Pons (tissue), 1 donor: ENCODE measurements around the gene SCN1A.
"Not testable (repeated sequence)": the region's sequence is repeated elsewhere in the genome, so short reads cannot be mapped to it uniquely, and the experiment has no call there.

Source experiments
- DNase-seq: peaks from one replicate; pipeline ENCODE4 v3.0.0-alpha.2; 2016; ENCODE audit warnings: low spot score

The SCN1A gene

GRCh38 chr2:166135152-166135848, 7.5 kb upstream of the SCN1A start:
- DNase-seq: no peak

GRCh38 chr2:166134252-166135151, 6.7 kb upstream of the SCN1A start:
- no peak for DNase-seq

GRCh38 chr2:166133653-166134052, 5.8 kb upstream of the SCN1A start:
- DNase-seq: no peak

- no peak for DNase-seq
These were observed 311 bp upstream of the SCN1A start for GRCh38 chr2:166128156-166128505.

- no peak for DNase-seq
These were observed 1.7 kb downstream of the SCN1A start for GRCh38 chr2:166126007-166126639.

- DNase-seq: no peak
These were observed 2.3 kb downstream of the SCN1A start for GRCh38 chr2:166125557-166125956.

- no peak for DNase-seq
These were observed 9.6 kb downstream of the SCN1A start for GRCh38 chr2:166118180-166118579.

- no peak for DNase-seq
These were observed 10.3 kb downstream of the SCN1A start for GRCh38 chr2:166117491-166117890.

- DNase-seq: no peak
These were observed 12.2 kb downstream of the SCN1A start for GRCh38 chr2:166115589-166115988.

- no peak for DNase-seq
These were observed 15.6 kb downstream of the SCN1A start for GRCh38 chr2:166112193-166112605.

- DNase-seq: no peak
These were observed 21.3 kb downstream of the SCN1A start for GRCh38 chr2:166106431-166107015.

GRCh38 chr2:166104773-166105172, 23.0 kb downstream of the SCN1A start:
- no peak for DNase-seq

- DNase-seq: no peak
These were observed 23.7 kb downstream of the SCN1A start for GRCh38 chr2:166104084-166104483.

- DNase-seq: not testable (repeated sequence)
These were observed 24.5 kb downstream of the SCN1A start for GRCh38 chr2:166103277-166103676.

- DNase-seq: no peak
These were observed 33.5 kb downstream of the SCN1A start for GRCh38 chr2:166094325-166094724.

- no peak for DNase-seq
These were observed 34.9 kb downstream of the SCN1A start for GRCh38 chr2:166092889-166093288.

GRCh38 chr2:166091439-166091838, 36.4 kb downstream of the SCN1A start:
- DNase-seq: peak; percentile 15

- no peak for DNase-seq
These were observed 36.9 kb downstream of the SCN1A start for GRCh38 chr2:166090908-166091307.

- DNase-seq: no peak
These were observed 37.5 kb downstream of the SCN1A start for GRCh38 chr2:166090346-166090745.

GRCh38 chr2:166088634-166089033, 39.2 kb downstream of the SCN1A start:
- DNase-seq: no peak

GRCh38 chr2:166084301-166084700, 43.5 kb downstream of the SCN1A start:
- DNase-seq: no peak

GRCh38 chr2:166082736-166083135, 45.1 kb downstream of the SCN1A start:
- no peak for DNase-seq

GRCh38 chr2:166081852-166082251, 46.0 kb downstream of the SCN1A start:
- DNase-seq: no peak
